ENCODE results near the gene ATRX.

ATRX gene

DNA sequence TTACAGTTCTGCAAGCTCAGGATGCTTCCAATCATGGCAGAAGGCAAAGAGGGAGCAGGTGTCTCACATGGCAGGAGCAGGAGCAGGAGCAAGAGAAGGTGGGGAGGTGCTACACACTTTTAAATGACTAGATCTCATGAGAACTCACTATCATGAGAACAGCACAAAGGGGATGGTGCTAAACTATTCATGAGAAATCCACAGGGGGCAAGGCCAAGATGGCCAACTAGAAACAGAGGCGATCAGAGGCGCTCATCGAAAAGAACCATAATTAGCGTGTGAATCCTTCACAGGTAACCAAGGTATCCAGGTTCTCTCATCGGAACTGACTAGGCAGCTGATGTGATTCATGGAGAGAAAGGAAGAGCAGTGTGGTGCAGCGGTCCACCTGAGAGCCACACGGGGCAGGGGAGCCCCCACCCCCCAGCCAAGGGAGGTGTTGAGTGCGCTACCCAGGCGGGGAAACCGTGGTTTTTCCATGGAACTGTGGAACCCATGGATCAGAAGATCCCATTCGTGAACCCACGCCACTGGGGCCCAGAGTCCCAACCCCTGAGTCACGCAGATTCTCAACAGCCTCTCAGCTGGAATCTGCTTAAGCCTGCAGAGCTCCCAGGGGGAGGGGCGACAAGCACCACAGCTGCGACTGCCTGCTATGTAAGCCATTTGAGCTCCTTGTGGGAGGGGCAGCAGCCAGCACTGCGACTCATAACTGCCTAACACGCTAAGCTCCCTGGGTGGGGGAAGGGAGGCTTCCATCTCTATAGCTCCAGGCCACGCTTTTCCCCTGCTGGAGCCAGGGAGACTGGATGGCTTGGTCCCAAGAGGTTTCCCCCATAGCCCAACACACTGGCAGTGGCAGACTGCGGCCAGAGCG lies 292.1 kb downstream of the ATRX start:
- TF ChIP-seq, protein P1, sequence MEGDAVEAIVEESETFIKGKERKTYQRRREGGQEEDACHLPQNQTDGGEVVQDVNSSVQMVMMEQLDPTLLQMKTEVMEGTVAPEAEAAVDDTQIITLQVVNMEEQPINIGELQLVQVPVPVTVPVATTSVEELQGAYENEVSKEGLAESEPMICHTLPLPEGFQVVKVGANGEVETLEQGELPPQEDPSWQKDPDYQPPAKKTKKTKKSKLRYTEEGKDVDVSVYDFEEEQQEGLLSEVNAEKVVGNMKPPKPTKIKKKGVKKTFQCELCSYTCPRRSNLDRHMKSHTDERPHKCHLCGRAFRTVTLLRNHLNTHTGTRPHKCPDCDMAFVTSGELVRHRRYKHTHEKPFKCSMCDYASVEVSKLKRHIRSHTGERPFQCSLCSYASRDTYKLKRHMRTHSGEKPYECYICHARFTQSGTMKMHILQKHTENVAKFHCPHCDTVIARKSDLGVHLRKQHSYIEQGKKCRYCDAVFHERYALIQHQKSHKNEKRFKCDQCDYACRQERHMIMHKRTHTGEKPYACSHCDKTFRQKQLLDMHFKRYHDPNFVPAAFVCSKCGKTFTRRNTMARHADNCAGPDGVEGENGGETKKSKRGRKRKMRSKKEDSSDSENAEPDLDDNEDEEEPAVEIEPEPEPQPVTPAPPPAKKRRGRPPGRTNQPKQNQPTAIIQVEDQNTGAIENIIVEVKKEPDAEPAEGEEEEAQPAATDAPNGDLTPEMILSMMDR (IDR thresholded peaks at IDR 0.05) = no peak
- DNase-seq (ENCODE audit: low spot score) = no peak
- H3K4me3 ChIP-seq = no peak overlapping the region
- H3K27ac ChIP-seq = no peak overlapping the region

DNA sequence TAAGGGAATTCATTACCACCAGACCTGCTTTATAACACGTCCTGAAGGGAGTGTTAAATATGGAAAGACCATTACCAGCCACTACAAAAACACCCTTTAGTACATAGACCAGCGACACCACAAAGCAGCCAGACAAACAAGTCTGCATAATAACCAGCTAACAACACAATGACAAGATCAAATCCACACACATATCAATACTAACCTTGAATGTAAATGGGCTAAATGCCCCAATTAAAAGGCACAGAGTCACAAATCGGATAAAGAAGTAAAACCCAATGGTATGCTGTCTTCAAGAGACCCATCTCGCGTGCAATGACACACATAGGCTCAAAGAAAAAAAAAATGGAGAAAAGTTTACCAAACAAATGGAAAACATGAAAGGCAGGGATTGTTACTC lies 302.0 kb downstream of the ATRX start:
- H3K4me3 ChIP-seq = no peak overlapping the region
- no peak for DNase-seq (ENCODE audit: low spot score)
- TF ChIP-seq, protein P1 (IDR thresholded peaks at IDR 0.05) = no peak
- no peak overlapping the region for H3K27ac ChIP-seq

DNA sequence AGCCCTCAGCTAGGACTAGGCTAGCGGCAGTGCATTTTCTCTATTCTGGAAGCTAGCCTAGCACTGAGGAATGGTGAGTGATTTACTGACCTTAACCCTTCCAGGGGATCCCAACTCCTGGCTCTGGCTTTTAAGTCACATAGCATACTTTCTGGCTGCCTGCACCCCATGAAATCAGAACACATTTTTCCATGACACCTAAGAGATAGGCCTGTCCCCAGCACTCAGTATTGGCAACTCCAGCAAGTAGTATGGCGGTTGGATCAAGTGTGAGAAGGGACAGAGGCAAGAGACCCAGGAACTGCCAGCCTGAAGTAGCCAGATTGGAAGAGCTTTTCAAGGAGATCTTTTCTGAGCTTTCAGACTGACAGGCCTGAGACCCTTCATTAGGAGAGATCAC lies 330.6 kb downstream of the ATRX start:
- TF ChIP-seq, protein P1 (IDR thresholded peaks at IDR 0.05) = no peak
- no peak overlapping the region for H3K27ac ChIP-seq

More for the DNA sequence above, 330.6 kb downstream of the ATRX start:
- DNase-seq (ENCODE audit: low spot score) = no peak
- no peak overlapping the region for H3K4me3 ChIP-seq
